HK-2 (cell line): ENCODE data around the gene ARMC9.

Experiments
- DNase-seq: peaks from one replicate; pipeline ENCODE4 v3.0.0-alpha.2; 2018; ENCODE audit not compliant: unreplicated experiment

The ARMC9 gene

DNA sequence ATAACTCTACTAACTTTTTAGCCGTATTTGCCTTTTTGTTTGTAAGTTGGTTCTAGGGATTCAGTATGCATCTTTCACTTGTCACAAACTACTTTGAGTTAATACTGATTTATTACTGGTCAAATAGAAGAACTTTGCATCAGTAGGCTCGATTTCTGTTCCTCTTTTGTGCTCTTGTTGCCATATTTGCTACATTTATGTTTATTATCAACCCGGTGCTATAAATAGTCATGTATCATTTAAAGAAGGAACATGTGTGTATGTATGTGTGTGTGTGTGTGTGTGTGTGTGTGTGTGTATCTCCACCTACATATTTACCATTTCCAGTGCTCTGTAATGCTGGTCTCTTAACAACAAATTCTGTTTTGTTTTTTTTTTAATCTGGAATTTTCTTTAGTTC is 117.5 kb downstream of the ARMC9 start:
- no peak for DNase-seq

DNA sequence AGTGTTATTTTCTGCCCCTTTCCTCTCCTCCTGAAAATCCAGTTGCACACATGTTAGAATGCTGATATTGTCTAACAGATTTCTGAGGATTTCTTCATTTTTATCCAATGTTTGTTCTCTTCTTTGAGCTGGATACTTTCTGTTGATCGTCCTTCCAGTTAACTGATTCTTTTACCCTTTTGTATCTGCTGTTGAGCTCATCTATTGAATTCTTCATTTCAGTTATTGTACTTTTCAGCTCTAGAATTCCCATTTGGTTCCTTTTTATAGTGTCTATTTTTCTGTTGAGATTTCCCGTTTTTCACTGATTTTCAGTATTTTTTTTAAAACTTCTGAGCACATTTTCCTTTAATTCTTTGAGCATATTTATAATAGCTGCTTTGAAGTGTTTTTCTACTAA is 119.1 kb downstream of the ARMC9 start:
- DNase-seq: no peak

DNA sequence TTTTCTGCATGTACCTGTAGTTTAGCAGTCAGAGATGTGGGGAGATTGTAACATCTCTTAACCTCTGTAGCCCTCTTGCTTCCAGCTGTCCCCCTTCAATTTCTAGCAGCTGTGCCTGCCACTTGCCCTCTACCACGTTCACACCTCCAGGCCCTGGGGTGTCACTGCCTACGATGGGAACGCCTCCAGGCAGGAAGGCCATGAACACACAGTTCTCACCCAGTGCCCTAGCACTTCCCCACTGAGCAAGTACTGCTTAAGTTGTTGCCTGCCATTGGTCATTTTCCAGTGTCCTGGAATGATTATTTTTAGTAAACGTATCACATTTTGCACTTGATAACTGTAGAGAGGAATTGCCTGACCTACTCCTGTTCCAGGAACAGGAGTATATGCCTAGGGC is 120.0 kb downstream of the ARMC9 start:
- DNase-seq: no peak

DNA sequence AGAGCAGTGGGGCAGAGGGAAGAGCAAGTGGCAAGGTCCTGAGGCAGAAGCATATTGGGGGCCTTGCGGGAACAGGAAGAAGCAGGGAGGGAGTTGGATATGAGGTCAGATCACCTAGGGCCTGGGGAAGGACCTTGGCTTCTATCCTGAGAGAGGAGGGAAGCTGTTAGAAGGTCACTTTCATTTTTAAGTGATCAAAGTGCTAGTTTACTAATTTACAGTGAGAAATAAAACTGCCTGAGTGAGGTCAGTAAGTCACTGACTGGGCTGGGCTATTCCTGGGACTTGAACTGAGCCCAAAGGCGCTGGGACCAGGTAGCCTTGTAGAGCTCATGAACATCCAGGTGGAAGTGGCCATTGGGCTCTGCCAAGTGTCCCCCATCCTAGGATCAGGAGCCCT is 120.5 kb downstream of the ARMC9 start:
- no peak for DNase-seq

DNA sequence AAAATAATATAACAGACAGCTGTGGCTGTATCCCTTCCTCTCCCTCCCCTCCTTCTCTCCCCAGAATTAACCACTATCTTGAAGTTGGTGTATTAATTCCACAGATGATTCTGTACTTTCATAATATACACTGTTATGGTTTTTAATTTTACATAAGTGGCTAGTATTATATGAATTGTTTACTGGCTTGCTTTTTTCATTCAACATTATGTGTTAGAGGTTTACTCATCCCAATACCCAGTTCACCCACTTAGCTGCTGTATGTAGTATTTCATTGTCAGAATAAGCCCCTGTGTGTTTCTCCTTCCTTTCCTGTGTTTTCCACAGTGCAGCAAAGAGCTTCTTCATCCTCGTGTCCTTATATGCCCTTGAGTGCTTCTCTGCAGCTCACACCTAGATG is 121.4 kb downstream of the ARMC9 start:
- no peak for DNase-seq

DNA sequence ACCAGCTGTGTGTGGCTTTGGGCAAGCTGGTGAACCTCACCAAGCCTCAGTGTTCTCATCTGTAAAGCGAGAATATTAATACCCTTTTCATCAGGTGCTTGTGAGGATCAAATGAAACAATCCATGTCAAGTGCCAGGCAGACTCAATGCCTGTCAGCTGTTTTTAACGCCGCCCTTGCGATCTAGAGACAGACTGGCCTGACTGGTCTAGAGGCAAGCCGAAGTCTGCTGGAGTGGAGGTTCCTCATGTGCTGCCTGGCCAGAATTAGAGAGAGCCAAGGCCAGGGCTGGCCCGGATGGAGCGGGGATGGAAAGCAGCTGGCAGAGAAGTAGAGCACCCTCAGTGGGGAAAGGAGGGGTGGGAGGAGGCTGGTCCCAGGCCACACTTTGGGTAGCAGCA is 122.6 kb downstream of the ARMC9 start:
- no peak for DNase-seq

DNA sequence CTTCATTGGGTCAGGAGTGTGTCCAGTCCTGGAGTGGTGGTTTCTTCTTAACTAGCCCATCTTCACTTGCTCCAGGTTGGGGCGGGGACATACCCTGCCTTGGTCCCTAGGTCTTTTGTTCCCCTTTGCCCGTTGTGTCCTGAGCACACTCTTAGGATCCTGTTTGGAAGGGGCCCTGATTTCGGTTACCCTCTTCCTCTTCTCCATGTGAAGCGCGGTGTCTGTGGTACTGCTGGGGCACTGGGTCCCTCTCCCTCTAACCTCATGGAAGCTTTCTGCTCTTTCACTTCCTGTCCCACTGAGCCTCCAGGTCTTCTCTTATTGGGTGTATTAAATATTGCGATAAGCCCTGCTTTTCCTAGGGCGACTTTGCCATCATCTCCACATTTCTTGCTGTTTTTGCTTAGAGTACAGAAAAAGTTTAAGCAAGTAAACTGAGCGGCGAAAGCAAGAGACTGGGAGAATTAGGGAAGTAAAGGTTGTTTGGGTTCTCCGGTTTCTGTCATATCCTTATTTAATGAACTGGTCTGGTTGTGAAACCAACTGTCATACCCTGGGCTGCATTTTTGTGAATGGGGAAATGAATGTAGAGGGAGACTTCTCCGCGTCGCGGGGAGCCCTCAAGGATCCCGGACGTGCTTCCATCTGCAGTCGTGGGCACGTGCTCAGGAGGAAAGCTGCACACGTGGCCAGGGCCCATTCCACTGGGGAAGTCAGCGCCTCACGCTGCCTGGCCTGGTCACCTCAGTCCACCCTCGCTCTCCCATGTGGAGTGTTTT is 123.3 kb downstream of the ARMC9 start:
- no peak for DNase-seq

DNA sequence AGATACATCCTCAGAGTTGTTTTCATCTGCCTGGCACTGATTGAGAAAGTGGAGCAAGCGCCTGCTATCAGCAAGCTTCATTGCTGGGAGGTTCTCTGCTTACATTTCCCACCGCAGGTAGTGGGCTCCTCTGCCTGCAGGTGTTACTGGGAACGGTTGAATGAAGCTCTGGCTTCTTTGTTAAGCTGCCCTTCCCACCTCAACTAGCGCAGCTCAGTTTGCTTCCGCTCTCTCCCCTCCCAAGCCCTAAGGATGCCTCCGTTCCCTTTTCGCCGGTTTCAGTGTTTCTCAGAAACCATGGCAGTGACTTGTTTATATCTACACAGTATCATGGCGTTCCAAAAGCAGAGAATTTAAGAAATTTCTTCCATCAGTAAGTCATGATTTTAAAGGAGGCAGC is 124.9 kb downstream of the ARMC9 start:
- DNase-seq: no peak

DNA sequence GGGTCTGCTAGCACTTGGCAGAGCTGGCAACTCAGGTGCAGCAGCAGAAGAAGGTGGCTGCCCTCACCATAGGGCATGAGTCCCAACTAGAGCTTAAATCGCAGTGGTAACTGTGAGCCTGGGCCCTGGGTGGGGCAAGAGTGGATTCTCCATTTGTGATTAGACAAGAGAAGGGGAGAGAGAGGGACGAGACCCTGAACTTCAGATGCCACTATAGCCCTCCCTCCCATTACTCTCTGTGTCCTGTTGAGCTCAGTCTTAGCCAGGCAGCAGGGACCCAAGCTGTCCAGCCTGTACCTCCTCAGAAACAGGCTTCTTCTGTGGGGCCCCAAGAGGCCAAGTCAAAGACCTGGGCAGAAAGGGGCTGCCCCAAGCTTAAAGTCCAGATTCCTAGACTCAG is 127.4 kb downstream of the ARMC9 start:
- no peak for DNase-seq

DNA sequence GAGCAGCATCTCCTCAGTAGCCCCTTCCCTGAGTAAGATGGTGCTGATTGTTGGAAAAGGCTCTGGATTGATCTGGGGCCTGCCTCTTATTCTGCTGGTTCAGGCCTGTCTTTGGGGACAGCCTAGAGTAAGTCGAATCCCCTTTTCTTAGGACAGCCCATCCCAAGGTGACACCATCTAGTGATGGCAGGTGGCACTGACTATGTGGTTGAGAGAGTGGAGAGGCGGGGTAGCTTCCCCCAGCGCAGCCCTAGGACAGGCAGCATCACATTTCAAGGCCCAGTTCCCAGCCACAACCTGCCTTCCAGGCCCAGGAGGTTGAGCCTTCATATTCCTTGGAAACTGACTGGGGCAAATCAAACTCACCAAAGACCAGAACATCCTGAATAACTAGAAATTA is 128.0 kb downstream of the ARMC9 start:
- DNase-seq: no peak

DNA sequence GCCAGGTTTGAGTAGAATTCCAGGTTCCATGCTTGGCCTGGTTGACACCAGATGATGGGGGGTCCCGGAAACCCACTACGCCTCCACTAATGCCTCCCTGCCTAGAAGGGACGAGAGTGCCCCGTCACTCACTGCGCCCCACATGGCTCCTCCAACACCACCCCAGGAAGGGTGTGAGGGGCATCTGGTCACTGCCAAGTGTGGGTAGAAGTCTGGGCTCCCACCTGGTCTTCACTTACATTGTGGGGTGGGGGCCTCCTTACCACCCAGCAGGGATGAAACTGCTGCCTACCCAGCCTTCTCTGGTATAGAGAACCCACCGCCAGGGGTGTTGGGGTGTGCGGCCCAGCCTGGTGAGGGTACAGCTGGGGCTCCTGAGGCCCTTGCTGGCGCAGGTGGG is 131.9 kb downstream of the ARMC9 start:
- DNase-seq: no peak

DNA sequence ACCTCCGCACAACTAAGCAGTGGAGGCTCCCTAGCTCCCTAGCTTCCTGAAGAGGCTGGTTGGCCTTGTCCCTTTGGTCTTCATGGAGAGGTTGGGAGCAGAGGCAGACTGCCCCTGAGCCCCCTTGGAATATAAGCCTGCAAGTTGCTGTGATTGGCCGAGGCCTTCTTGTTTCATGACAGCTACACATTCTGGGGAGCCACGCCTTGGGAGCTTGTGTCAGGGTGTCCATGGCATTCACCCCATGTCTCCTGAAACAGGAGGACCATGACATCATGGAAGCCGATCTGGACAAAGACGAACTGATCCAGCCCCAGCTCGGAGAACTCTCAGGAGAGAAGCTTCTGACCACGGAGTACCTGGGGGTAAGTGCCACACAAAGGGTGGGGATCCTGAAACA is 133.1 kb downstream of the ARMC9 start:
- no peak for DNase-seq

DNA sequence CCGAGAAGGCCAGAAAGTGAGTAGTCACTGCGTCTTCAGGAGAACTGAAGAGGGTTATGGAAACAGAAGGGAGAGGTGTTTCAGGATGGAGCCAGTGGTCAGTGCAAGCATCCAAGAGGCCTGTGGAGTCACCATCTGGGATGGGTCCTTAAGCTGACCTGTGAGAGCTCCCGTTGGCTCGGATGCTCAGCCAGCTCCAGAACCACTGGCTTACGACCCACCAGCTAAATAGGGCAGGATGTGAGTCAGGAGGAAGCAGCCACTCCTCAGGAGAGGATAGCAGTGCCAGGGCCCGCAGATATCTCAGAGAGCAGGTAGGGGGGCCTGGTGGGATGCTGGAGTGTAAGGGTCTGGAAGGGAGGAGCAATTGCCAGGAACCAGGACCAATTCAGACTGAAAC is 134.0 kb downstream of the ARMC9 start:
- peak; percentile 9 for DNase-seq

DNA sequence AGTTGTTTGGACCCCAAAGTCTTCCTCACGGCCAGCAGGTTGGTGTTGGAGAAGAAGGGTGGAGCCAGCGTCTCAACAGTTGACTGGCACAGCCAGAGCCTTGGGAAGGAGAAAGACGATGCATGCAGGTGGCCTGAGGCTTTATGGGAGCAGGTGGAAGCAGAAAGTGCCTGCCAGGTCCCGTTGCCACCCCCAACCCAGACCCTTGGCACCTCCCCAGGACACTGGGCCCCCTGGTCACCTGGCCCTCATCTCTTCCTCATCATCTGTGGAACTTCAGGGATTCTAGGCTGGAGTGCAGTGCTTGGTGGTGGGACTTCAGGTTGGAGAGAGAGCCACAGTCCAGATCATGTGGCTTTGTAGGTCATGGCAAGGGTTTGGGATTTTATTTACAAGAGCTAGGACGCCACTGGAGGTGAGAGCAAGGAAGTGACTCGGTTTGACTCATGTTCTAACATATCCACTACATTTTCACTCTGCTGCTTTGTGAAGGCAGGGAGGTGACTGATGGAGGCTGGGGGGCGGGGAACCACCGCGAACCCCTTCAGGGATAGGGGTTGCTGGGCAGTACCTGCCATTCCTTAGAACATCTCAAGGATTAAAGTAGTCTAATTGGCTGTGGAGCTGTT is 134.6 kb downstream of the ARMC9 start:
- no peak for DNase-seq

DNA sequence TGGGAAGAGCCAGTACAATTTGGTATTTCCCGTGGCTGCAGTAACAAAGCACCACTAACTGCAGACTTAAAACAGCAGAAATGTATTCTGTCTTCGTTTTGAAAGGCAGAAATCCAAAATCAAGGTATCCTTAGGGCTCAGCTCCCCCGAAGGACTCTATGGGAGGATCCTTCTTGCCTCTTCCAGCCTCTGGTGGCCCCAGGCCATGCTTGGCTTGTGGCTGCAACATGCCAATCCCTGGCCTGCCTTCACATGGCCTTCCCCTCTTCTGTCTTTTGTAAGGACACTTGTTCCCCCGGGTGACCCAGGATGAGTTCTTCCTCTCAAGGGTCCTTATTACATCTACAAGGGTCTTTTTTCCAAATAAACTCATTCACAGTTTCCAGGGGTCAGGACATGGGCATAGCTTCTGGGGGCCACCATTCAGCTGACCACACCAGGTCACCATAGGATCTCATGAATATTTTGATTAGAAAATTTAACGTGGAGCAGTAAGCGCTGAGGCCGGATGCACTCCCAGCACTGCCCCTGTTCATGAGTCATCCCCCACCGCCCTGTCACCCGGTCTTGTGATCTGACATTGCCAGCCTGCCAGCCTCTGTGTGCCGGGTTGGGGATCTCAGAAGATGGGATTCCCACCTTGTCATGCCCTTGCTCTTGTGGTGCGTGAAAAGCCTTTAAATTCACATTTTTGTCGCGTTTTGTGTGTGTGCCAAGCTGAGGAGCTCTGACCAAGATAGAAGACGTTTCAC is 135.9 kb downstream of the ARMC9 start:
- DNase-seq: no peak

DNA sequence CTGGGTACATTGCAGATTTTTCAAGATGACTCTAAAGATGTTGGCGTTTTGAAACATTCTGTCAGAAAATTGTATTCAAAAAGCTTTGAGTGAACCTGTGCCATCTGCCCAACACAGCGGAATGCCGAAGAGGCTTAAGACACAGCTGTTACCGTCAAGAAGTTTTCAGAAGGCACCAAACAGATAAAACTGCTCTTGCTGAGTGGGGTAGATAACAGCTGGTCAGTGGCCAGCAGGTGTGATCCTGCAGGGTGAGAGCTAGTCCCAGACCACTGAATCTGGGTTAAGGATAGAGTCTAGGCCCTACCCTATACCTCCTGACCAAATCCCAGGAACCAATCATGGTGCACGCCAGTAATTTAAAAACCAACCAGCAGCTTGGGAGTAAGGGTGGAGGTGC is 136.6 kb downstream of the ARMC9 start:
- no peak for DNase-seq

DNA sequence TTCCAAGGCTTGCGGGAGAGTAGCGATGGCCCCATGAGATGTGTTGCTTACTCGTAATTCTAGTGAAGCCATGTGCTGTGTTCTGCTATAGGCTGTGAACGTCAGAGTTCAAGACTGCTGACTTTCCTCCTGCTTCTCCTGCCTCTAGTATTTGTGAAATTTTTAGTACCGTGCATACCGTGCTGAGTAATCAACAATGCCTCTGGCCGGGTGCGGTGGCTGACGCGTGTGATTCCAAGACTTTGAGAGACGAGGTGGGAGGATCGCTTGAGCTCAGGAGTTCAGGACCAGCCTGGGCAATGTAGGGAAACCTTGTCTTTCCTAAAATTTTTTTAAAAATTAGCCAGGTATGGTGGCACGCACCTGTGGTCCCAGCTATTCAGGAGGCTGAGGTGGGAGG is 137.2 kb downstream of the ARMC9 start:
- DNase-seq: no peak

DNA sequence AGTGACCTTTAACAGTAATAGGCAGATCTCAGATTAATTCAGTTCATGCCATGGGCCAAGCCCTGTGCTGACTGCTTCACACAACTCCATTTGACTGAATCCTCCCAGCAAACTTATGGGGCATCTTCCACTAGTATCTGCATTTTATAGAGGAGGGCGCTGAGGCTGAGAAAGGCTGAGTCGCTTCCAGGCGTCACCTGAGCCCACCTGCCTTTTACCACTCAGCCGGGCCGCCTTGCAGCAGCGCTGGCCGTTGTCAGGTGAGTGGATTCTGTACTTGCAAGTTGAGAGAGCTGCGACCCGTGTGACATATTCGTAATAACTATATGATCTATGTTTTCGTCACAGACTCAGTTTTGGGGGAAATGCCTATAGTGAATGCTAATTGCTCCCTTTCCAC is 137.8 kb downstream of the ARMC9 start:
- DNase-seq: no peak

DNA sequence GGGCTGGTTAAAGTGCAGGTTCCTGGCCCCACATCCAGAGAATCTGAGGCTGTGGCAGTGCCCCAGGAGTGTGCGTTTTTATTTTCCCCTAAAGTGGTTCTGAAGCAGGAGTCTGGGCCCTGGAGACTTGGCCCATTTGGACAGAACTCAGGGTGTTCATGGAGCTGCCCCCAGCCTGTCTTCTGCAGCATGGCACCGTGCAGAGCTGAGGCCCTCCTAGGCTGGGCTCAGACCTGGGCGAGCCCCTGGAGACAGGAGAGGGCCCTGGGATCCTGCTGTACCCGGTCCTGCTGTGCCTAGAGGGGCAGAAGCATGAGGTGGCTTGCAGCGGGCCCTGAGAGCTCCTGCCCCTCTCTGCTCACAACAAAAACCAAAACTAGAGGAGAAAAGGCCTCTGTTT is 138.3 kb downstream of the ARMC9 start:
- no peak for DNase-seq

DNA sequence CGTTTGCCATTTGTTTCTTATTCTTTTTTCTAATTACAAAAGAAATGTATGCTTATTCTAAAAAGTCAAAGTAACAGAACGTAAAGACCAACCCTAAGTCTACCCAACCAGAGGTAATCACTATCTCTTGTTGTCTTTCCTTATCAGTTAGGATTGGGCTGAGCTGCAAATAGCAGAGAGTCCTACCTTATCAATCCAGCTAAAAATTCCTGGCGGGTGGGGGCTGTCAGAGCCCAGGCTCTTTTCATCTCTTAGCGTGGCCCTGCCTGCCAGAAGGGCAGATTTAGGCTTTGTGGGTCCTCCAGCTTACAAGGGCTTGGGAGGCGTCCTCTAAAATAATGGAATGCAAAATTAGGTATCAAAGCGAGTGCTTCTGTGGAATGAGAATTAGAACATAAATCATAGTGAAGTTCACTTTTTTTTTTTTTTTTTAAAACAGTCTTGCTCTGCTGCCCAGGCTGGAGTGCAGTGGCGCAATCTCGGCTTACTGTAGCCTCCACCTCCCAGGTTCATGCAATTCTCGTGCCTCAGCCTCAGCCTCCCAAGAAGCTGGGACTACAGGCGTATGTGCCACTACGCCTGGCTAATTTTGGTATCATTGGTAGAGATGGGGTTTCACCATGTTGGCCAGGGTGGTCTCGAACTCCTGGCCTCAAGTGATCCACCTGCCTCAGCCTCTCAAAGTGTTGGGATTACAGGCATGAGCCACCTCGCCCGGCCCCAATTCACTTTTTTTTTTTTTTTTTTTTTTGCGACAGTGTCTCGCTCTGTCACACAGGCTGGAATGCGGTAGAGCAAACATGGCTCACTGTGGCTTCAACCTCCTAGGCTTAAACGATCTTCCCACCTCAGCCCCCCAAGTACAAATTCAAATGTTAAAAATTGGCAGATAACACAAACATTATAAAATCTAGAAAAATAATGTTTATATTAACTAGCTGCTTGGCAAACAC is 139.7 kb downstream of the ARMC9 start:
- DNase-seq: no peak

DNA sequence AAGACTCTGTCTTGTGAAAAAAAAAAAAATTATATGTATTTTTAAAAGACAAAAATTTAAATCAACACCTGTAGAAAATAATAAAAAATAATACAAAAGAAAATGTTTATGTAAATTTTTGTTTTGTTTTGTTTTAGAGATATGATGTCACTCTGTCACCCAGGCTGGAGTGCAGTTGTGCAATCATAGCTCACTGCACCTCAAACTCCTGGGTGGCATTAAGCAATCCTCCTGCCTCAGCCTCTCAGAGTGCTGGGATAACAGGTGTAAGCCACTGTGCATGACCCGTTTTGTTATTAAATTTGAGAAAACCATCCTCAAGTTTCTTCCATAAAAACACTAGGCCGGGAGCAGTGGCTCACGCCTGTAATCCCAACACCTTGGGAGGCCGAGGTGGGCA is 140.9 kb downstream of the ARMC9 start:
- no peak for DNase-seq

DNA sequence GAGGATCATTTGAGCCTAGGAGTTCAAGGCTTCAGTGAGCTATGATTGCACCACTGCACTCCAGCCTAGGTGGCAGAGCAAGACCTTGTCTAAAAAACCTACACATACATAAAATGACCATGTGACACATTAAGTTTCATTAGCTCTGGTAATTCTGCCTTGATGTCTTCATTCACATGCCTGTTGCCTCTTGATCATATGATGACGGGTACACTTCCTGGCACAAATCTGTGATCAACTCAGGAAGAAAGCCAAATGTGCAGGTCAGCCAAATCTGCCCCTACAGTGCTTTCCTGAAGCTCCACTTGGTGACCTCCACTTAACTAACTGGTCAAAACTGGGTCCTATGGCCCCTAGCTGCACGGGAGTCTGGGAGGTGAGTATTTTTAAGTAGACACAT is 142.7 kb downstream of the ARMC9 start:
- DNase-seq: no peak
